Fibroblast of skin of right quadriceps (primary cell): ENCODE measurements around the gene SAFB2.

Experiments used
- DNase-seq: peaks from one replicate; pipeline ENCODE4 v3.0.0-alpha.2; 2013

SAFB2 gene

DNA sequence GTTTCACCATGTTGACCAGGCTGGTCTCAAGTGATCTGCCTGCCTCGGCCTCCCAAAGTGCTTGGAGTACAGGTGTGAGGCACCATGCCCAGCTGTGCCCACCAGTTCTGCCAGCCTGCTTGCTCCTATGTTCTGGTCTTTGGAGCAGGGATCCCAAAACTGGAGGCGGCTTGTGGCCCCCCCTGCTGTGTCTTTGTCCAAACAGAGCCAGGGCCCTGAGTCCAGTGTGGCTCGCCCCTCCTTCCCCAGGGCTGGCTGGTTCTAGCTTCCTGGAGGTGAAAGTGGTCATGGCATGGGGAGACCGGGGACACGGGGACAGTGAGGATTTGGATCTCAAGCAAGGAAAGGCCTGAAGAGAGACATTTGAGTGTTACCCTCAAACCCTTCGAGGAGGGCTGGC is 43.3 kb downstream of the SAFB2 start:
- no peak for DNase-seq

DNA sequence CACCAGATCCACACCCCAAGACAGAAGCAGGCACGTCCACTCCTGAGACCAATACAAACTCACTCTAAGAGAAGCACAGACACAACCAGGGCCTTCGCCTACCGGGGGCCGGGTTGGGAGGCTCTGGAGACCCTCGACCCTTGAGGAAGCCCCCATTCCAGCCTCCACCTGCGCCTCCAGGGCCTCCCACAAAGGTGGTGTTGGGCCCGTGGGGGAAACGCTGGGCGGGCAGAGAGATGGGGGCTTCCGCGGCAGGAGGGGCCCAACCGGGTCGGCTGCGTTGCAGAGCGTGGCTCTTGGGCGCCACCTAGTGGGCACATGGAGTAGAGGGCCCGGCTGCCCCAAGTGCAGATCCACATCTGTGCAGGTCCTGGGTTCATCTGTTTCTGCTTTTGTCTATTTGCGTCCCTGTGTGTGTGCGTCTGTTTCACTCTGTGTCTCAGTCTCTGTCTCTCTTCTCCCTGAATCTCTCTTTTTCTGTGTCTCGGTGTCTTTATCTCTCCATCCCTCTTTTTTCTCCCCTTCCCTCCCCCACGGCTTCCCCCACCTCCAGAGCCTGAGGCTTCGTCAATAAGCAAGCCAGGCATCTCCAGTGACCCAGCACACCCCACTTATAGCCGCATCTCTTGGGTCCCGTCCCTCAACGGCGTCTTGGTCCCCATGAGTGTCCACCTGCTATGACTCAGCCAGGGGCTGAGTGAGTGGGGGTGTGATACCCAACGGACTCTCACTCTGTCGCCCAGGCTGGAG is 44.3 kb downstream of the SAFB2 start:
- DNase-seq, result peak; percentile 51

DNA sequence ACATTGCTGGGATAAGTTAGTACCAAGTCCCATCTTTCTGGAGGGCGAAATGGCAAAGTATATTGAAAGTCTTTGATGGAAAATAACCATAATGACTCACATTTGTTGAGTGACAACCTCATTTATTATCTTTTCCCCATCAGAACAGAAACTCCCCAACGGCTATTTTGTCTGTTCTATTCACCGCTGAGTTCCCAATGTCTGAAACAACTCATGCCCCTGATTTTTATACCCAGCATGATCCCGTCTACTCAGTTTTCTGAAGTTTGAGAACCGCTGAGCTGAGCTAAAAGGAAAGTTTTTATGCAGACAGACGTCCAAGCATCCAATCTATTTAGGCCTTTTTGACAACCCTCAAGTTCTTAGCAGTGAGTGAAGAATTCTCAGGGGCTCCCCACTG is 47.0 kb downstream of the SAFB2 start:
- no peak for DNase-seq

DNA sequence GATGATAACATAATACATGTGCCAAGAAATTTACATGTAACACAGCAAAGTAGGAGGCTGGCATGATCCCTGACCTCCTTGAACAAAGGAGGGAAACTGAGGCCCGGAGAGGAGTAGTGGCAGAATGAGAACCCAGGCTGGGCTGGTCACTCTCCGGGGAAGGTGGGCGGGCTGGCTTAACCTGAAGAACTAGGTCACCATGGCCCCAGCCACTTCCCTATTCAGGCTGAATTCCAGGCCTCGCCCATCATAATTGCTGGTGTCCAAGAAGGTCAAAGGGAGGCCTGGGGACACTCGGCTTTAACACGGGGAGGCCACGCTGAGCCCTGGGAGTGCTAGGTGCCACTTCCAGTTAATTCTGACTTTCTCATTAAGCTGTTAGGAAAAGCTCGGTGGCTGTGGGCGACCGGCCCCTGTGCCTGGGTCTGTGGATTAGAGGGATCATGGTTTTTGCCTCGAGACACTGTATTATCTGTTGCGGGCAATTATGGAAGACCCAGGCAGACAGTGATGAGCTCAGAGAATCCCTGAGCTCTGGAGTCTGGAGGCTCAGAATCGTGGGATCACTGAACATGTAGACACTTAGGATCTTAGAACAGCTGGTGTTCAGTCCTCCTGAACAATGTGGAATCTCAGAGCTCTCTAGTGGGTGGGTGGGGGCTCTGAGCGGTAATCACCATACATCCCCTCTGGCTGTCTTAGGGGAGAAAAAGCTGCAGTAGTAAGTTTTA is 49.9 kb downstream of the SAFB2 start:
- no peak for DNase-seq

DNA sequence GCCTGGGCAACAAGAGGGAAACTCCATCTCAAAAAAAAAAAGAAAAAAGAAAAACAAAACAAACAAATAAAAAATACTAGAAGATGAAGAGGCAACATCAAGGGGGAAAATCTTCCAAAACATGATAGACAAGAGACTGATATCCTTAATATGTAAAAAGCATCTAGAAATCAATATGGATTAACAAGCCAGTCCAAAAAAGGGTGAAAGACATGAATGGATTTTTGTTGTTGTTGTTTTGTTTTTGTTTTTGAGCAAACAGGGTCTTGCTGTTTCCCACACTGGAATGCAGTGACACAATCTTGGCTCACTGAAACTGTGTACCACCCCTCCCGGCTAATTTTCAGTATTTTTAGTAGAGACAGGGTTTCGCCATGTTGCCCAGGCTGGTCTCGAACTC is 50.8 kb downstream of the SAFB2 start:
- no peak for DNase-seq

DNA sequence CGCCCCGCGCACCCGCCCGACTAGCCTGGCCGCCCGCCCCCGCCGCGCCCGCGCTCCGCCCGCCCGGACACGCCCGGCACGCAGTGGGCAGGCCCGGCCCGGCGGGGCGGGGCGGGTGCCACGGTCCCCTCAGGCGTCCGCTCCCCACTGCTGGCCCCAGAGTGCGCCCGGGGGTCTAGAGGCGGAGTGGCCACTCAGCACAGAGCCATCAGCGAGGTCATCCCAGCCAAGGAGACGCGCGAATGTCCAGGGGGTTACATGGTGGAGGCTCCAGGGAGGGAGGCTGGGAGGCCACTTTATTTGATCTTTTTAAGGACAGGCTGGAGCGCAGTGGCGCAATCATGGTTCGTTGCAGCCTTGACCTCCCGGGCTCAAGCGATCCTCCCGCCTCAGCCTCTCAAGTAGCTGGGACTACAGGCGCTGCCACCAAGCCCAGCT is 54.6 kb downstream of the SAFB2 start:
- DNase-seq, result no peak

DNA sequence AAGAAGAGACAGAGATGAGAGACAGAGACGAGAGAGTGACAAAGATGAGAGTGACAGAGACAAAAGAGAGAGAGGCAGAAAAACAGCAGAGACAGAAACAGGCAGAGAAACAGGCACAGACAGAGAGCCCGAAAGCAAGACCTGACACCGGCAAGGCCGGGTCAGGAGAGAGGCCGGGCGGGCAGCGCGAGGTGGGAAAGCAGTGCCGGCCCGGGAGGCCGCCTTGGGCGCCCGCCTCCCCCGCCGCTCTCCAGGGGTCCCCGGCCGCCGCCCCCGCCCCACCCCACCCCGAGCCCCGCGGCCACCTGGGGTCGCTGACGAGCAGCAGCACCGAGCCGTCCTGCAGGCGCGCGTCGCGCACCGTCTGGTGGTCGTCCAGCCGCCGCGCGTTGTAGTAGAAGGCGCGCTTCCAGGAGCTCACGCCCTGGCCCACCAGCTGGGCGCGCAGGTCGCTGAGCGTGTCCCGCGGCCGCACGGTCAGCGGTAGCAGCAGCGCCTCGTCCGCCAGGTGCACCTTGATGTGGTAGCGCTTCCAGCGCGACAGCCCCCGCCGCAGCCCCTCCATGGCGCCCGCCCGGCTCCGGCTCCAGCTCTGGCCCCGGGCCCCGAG is 55.1 kb downstream of the SAFB2 start, which contains the start of gene TINCR:
Gene TINCR (minus strand): TSS at position 594 of the 610 bp plus-strand sequence.
- no peak for DNase-seq

DNA sequence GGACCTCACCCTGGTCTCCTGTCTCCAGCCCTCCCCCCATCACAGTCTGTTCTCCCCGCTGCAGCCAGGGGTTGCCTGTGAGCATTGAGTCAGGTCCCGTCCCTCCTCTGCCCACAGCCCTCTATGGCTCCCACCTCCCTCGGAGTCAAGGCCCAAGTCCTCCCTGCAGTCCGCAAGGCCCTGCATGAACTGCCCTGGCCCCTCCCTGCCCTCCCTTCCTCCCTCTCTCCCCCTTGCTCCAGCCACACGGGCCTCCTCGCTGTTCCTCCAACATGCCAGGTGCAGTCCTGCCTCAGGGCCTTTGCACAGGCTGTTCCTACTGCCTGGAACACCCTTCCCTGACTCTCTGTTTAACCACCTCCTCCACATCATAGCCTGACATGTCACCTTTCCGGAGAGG is 57.6 kb downstream of the SAFB2 start:
- no peak for DNase-seq

DNA sequence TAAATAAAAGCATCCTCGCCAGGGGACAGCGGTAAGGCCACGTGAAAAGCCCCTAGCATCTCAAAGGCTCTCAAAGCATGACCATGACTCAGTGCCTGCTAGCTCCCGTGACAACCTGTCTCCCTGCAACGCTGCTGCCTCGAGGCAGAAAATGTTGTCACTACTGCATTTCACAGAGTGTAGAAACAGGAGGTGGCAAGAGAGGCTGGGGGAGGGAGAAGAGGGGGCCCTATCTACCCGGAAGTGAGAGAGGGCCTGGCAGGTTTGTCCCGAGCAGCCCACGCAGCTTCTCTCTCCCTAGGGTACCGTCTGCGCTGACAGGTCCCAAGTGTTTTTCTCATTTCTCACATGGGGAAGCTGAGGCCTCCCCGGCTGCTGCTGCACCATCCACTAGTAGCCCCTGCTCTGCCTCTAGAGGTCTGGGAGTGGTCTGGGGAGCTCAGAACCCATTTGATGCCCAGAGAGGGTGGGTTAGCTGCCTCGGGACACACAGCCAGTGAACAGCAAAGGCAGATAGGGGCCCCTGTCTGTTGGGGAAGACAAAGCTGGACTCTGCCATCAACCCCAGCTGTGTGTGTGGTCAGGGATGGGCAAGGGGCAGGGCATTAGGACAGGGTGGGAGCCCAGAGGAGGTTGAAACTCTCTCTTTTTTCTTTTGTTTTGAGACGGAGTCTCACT is 58.5 kb downstream of the SAFB2 start:
- DNase-seq, result no peak

DNA sequence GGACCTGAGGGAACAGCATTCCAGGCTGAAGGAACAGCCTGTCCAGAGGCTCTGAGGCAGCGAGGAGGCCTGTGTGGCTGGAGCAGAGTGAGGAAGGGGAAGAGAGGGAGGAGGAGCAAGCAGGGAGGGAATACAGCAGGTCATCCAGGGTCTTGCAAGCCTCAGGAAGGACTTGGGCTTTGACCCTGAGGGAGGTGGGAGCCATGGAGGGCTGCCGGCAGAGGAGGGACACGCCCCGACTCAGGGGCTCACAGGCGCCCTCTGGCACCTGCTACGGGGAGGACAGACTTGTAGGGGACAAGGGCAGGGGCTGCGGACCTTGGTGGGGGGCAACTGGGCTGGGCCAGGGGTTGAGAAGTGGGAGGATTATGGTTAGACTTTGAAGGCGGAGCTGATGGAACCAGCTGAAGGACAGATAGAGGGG is 59.6 kb downstream of the SAFB2 start:
- DNase-seq, result no peak

DNA sequence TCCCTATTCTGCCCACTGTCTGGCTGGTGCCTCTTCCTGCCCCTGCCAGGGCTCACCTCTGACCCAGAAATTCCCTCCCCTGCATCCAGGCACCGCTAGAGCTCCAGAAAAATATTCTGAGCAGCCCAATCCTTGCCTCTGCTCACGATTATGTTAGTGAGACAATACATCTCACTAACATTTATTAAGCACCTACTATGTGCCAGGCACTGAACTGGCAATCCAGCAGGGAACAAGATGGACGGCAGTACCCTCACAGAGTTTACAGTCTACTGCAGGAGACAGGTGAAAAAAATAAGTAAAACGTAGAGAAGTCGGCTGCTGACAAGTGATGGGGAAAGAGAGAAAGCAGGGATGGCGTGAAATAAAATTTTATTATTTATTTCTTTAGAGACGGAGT is 60.3 kb downstream of the SAFB2 start:
- DNase-seq, result no peak

DNA sequence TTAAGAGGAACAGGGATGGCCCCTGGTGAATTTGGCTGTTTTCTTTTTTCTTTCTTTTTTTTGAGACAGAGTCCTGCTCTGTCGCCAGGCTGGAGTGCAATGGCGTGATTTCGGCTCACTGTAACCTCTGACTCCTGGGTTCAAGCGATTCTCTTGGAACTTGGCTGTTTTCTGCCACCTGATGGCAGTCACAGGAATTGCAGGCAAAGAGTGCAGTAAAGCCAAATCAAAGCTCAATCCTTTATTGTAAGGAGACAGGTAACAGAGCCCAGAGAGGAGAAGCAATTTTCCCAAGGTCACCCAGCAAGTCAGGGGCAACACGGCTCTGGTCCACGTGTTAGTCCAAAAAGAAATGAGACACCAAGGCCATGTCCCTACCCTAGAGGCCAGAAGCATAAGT is 61.0 kb downstream of the SAFB2 start:
- no peak for DNase-seq

DNA sequence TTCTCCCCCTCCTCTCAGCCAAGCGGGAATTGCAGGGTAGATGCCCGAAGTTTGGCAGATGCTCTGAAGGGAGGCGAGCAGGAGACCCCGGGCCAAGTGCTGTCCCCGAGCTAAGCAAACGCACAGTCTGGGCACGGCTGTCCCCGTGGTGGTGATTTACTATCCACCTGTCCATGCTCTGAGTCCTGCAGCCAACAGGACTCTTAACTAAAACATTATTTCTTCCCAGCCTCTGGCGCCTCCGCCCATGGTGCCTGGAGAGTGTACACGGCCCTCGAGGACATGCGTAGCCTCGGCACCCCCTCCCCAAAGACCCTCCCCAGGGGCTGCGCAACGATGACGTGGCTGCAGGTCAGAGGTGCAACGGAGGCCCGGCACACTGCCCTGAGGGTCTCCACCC is 62.4 kb downstream of the SAFB2 start:
- no peak for DNase-seq

DNA sequence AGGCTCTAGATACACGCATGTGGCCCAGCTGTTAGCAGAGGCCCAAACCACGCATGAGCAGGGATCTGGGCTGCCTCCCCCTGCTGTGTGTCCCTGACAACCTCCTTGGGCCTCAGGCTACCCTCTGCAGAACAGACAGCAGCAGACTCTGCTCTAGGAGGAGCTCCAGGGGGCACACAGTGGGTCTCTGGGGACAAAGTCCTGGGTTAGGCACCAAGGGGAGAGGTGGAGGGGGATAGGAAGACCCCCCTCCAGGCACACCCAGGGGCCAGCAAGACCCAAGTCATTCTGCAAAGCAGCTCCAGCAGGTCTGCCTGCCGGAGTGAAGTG is 62.8 kb downstream of the SAFB2 start:
- no peak for DNase-seq

DNA sequence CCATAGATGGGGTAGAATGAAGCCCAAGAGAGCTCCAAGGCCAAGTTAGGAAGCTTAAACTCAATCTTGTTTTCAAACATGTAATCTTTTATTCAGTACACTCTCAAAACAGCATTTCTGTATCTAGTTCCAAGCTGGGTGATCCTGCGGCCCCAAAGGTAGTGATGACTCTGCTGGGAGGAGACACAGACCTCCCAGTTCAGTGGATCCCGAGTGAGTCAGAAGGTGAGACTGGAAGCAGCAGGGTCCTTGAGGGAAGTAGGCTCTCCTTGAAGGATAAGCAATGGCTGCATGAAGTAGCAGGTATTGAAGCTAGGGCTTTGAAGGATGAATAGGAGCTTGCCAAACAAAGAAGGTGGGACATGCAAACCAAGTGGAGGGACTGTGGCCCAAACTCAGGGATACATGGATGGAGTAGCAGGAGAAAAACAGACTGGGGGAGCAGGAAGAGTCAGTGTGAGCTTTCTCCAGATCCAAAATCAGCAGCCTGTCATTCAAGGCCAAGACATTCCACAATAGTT is 64.4 kb downstream of the SAFB2 start:
- DNase-seq, result no peak

DNA sequence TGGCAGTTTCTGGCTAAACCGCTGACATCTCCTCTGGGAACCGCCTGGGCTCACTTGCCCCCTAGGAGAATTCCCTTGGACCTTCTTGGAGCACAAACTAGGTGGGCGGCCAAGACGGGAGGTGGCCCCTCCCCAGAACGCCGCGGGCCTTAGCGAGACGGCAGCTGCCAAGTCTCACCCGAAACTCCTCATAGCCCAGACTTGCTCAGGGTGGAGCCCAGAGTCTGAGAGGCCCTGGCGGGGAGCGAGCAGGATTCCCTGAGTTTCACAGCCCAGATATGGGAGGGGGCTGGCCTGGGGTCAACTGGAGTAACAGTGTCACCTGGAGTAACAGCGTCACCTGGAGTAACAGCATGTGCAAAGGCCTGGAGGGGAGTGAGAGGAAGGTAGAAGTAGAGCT is 64.9 kb downstream of the SAFB2 start:
- DNase-seq, result no peak

DNA sequence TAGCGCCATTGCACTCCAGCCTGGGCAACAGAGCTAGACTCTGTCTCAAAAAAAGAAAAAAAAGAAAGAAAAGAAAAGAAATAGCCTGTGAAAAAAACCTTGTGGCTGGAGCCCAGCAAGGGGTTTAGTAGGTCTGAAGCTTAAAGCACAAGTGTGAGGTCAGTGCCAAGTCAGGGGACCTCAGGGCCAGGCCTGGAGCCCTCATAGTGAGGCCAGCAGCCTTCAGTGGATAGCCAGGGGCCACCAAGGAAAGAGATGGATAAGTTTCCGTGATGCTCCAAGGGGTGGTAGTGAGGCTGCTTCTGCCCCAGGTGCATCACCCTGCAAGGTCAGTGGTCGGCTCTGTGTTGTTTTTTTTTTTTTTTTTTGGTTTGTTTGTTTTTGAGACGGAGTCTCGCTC is 67.7 kb downstream of the SAFB2 start:
- DNase-seq, result no peak

DNA sequence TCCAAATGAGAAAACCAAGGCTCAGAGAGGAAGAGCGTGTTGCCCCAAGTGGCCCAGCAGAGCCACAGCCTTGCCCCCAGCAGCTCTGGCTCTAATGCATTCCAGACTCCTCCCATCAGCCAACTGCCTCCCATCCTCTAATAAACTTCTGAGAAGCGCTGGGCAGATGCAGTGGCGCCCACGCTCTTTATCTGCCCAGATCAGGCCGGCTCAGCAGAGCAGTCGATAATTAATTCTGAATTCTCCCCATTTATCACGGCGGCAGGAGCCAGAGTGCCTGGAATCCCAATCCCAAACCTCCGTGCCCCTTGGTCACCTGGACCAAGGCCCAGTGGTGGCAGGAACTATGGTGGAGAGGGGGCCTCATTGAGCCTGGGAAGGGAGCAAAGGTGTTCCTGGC is 68.7 kb downstream of the SAFB2 start:
- no peak for DNase-seq

DNA sequence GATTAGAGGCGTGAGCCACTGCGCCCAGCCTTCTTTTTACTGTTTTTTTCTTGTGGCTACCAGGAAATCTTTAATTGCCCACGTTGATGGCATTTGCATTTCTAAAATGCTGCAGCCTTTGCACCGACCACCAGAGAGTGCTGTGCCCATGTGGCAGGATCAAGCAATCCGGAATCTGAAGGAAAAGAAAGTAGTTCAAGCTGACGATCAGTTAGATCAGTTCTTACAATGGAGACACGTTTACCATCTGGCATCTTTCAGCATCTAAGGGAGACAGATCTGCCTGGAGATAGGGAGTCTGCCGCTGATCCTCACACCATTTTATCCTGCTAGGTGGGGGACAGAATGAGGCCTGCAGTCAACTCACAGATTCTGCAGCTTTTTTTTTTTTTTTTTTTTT is 74.7 kb downstream of the SAFB2 start:
- peak; percentile 32 for DNase-seq

DNA sequence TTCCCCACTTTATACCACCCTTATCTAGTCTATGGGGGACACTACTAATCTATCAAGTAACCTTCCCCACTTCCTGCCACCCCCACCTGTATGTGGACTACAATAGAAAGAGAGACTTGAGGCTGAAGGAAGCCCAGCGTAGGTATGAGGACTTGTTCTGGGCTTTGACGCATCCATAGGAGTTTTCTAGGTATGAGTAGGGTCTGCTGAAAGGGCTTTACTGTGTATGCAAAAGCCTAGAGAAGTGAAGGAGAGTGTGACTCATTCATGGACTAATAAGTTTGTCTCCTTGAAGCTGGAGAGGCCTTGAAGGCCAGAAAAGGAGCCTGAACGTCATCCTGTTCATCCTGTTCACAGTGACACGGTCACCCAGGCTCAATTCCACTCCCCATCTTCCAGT is 76.6 kb downstream of the SAFB2 start:
- DNase-seq, result no peak

DNA sequence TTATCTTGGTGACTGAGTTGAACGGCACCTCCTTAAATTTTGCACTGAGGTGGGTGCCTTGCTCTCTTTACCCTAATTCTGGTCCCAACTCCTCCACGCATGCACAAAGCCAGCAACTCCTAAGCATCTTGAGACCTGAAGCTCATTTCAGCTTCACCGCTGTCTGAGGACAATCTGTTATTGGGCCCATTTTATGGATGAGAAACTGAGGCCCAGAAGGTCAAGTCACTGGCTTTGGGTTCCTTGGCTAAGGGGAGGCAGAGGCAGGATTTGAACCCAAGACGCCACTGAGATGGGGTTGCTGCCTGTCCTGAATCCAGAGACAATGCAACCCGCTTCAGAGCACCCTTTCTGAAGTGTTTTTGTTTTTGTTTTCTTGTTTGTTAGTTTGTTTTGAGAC is 77.5 kb downstream of the SAFB2 start:
- no peak for DNase-seq

DNA sequence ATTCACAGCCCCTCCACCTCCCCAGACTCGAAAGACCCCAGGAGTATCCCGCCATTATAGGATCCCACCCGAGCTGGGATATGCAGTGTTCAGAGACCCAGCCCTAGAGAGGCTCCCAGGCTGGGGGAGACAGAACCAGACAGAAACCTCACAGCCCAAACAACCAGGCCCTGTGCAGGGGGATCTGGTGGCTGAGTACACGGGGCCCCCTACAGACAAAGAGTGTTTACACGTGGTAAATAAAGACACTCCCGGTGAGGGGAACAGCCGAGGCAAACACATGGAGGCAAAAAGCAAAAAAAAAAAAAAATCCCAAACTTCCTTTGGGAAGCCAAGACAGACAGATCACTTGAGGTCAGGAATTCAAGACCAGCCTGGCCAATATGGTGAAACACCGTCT is 79.9 kb downstream of the SAFB2 start:
- no peak for DNase-seq

DNA sequence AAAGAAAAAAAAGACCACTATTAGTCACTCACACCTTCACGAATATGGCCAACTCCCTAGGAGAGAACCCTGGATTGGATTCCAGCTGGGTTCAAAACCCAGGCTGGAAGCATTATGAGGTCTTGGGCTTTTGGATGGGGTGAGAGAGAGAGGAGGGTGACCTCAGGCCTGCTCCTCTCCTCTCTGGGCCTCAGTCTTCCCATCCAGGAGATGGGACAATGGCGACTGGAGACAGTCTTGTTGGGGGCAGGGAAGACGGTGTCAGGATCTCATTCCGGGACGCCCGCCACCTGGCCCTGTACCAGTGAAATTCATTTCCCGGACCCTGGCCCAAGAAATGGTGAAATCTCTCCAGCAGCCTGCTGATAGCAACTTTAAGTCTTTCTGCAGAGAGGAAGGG is 81.1 kb downstream of the SAFB2 start:
- DNase-seq, result no peak

DNA sequence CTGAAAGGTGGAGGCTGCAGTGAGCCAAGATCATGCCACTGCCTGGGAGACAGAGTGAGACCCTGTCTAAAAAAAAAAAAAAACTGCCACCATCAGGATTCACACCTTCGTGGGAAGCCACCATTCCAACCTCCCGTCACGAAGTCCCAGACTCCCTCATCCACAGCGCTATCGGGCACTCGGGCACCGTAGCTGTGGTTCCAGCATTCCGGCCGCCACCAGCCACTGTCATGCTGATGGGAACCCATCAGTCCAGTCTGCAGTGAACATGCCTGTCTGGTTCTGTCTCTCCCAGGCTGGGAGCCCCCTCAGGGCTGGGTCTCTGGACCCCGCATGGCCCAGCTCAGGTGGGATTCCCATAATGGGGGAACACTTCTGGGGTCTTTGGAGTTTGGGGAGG is 82.4 kb downstream of the SAFB2 start:
- DNase-seq, result no peak
